ENCODE measurements around the gene ARID1B. TPM values are rescaled to one million over a fixed set of nuclear protein-coding genes. Genes with fewer than 3 reads are reported as not detected.
A peak's percentile ranks its signal among the peaks of the same experiment; 100 is the strongest.

Gene ARID1B
- polyA plus RNA-seq, 4 donors: 7.3 to 43.5 (median 17.0) TPM

- peaks cover 3 to 8% (median 8%) of the 10 kb centered on the region in 3 donors for H3K4me1 ChIP-seq (ENCODE audit: control insufficient read depth in 3 of 3, insufficient read depth in 2 of 3, low read depth in 1 of 3, low read length in 2 of 3)
- no peak for FAIRE-seq
- WGBS, 3 donors: 18 to 51% (median 50%) methylated on average over 2 of the region's 2 CpGs
- no peak overlapping the region for H3K4me3 ChIP-seq (ENCODE audit: low read depth in 1 of 3, low read length in 3 of 3)
- no peaks in the 10 kb centered on the region for H3K9me3 ChIP-seq (ENCODE audit: control insufficient read depth in 2 of 2, insufficient read depth in 1 of 2, low read depth in 1 of 2, low read length in 1 of 2)
- no peak overlapping the region for H3K27ac ChIP-seq (ENCODE audit: low read depth in 1 of 3, low read length in 2 of 3)
- no peaks in the 10 kb centered on the region for H3K36me3 ChIP-seq (ENCODE audit: control insufficient read depth in 3 of 3, insufficient read depth in 2 of 3, low read depth in 1 of 3, low read length in 3 of 3)
- no peaks in the 10 kb centered on the region for H3K27me3 ChIP-seq (ENCODE audit: control insufficient read depth in 3 of 3, insufficient read depth in 3 of 3, low read length in 3 of 3)
- peak in 1 of 2 donors; percentile 23 for DNase-seq
These were observed 172.2 kb downstream of the ARID1B start for GRCh38 chr6:156949376-156949775.

- no peak for DNase-seq
- 76 to 94% (median 94%) methylated on average over 2 of the region's 2 CpGs for whole genome bisulfite sequencing, 3 donors
- no peak for FAIRE-seq
- Histone ChIP-seq H3K27me3 (ENCODE audit: control insufficient read depth in 3 of 3, insufficient read depth in 3 of 3, low read length in 3 of 3) (no peaks in the 10 kb centered on the region), H3K27ac (ENCODE audit: low read depth in 1 of 3, low read length in 2 of 3) (no peak overlapping the region), H3K9me3 (ENCODE audit: control insufficient read depth in 2 of 2, insufficient read depth in 1 of 2, low read depth in 1 of 2, low read length in 1 of 2) (no peaks in the 10 kb centered on the region), H3K4me1 (ENCODE audit: control insufficient read depth in 3 of 3, insufficient read depth in 2 of 3, low read depth in 1 of 3, low read length in 2 of 3) (peaks cover 3 to 9% (median 8%) of the 10 kb centered on the region in 3 donors), H3K36me3 (ENCODE audit: control insufficient read depth in 3 of 3, insufficient read depth in 2 of 3, low read depth in 1 of 3, low read length in 3 of 3) (peaks cover 0 to 3% (median 0%) of the 10 kb centered on the region in 3 donors), H3K4me3 (ENCODE audit: low read depth in 1 of 3, low read length in 3 of 3) (no peak overlapping the region)
These were observed 172.9 kb downstream of the ARID1B start for GRCh38 chr6:156950084-156950483.

GRCh38 chr6:156950531-156950930 is 173.4 kb downstream of the ARID1B start:
- Histone ChIP-seq H3K9me3 (ENCODE audit: control insufficient read depth in 2 of 2, insufficient read depth in 1 of 2, low read depth in 1 of 2, low read length in 1 of 2) (no peaks in the 10 kb centered on the region), H3K36me3 (ENCODE audit: control insufficient read depth in 3 of 3, insufficient read depth in 2 of 3, low read depth in 1 of 3, low read length in 3 of 3) (peaks cover 0 to 4% (median 0%) of the 10 kb centered on the region in 3 donors), H3K27ac (ENCODE audit: low read depth in 1 of 3, low read length in 2 of 3) (no peak overlapping the region), H3K4me3 (ENCODE audit: low read depth in 1 of 3, low read length in 3 of 3) (no peak overlapping the region), H3K27me3 (ENCODE audit: control insufficient read depth in 3 of 3, insufficient read depth in 3 of 3, low read length in 3 of 3) (no peaks in the 10 kb centered on the region), H3K4me1 (ENCODE audit: control insufficient read depth in 3 of 3, insufficient read depth in 2 of 3, low read depth in 1 of 3, low read length in 2 of 3) (peaks cover 3 to 9% (median 9%) of the 10 kb centered on the region in 3 donors)
- FAIRE-seq (no peak), DNase-seq (no peak)
- 83 to 91% (median 87%) methylated on average over 5 of the region's 5 CpGs for WGBS, 3 donors

- Histone ChIP-seq H3K27me3 (ENCODE audit: control insufficient read depth in 3 of 3, insufficient read depth in 3 of 3, low read length in 3 of 3) (no peaks in the 10 kb centered on the region), H3K36me3 (ENCODE audit: control insufficient read depth in 3 of 3, insufficient read depth in 2 of 3, low read depth in 1 of 3, low read length in 3 of 3) (peaks cover 0 to 11% (median 0%) of the 10 kb centered on the region in 3 donors), H3K9me3 (ENCODE audit: control insufficient read depth in 2 of 2, insufficient read depth in 1 of 2, low read depth in 1 of 2, low read length in 1 of 2) (no peaks in the 10 kb centered on the region), H3K27ac (ENCODE audit: low read depth in 1 of 3, low read length in 2 of 3) (no peak overlapping the region), H3K4me3 (ENCODE audit: low read depth in 1 of 3, low read length in 3 of 3) (no peak overlapping the region), H3K4me1 (ENCODE audit: control insufficient read depth in 3 of 3, insufficient read depth in 2 of 3, low read depth in 1 of 3, low read length in 2 of 3) (peaks cover 3 to 18% (median 9%) of the 10 kb centered on the region in 3 donors)
- FAIRE-seq (no peak), DNase-seq (no peak)
- WGBS, 3 donors: 86 to 89% (median 89%) methylated on average over 5 of the region's 5 CpGs
These were observed 175.2 kb downstream of the ARID1B start for GRCh38 chr6:156952401-156952800.

GRCh38 chr6:156953127-156953478 is 175.9 kb downstream of the ARID1B start:
- H3K27ac ChIP-seq (ENCODE audit: low read depth in 1 of 3, low read length in 2 of 3): no peak overlapping the region

GRCh38 chr6:156953479-156954146 is 176.4 kb downstream of the ARID1B start:
- H3K9me3 ChIP-seq (ENCODE audit: control insufficient read depth in 2 of 2, insufficient read depth in 1 of 2, low read depth in 1 of 2, low read length in 1 of 2): no peaks in the 10 kb centered on the region
- 28 to 44% (median 38%) methylated on average over 7 of the region's 7 CpGs for WGBS, 3 donors
- H3K36me3 ChIP-seq (ENCODE audit: control insufficient read depth in 3 of 3, insufficient read depth in 2 of 3, low read depth in 1 of 3, low read length in 3 of 3): peaks cover 0 to 11% (median 0%) of the 10 kb centered on the region in 3 donors
- FAIRE-seq: no peak
- H3K4me1 ChIP-seq (ENCODE audit: control insufficient read depth in 3 of 3, insufficient read depth in 2 of 3, low read depth in 1 of 3, low read length in 2 of 3): peaks cover 3 to 18% (median 9%) of the 10 kb centered on the region in 3 donors
- no peak overlapping the region for H3K27ac ChIP-seq (ENCODE audit: low read depth in 1 of 3, low read length in 2 of 3)
- peak; percentile 40 to 78 for DNase-seq
- no peaks in the 10 kb centered on the region for H3K27me3 ChIP-seq (ENCODE audit: control insufficient read depth in 3 of 3, insufficient read depth in 3 of 3, low read length in 3 of 3)
- no peak overlapping the region for H3K4me3 ChIP-seq (ENCODE audit: low read depth in 1 of 3, low read length in 3 of 3)

More at GRCh38 chr6:156953127-156953478, 175.9 kb downstream of the ARID1B start:
- H3K9me3 ChIP-seq (ENCODE audit: control insufficient read depth in 2 of 2, insufficient read depth in 1 of 2, low read depth in 1 of 2, low read length in 1 of 2): no peaks in the 10 kb centered on the region
- WGBS, 3 donors: 47 to 75% (median 66%) methylated on average over 3 of the region's 3 CpGs
- no peak for FAIRE-seq
- H3K4me3 ChIP-seq (ENCODE audit: low read depth in 1 of 3, low read length in 3 of 3): no peak overlapping the region
- peaks cover 3 to 18% (median 9%) of the 10 kb centered on the region in 3 donors for H3K4me1 ChIP-seq (ENCODE audit: control insufficient read depth in 3 of 3, insufficient read depth in 2 of 3, low read depth in 1 of 3, low read length in 2 of 3)
- H3K36me3 ChIP-seq (ENCODE audit: control insufficient read depth in 3 of 3, insufficient read depth in 2 of 3, low read depth in 1 of 3, low read length in 3 of 3): peaks cover 0 to 11% (median 0%) of the 10 kb centered on the region in 3 donors
- no peak for DNase-seq
- H3K27me3 ChIP-seq (ENCODE audit: control insufficient read depth in 3 of 3, insufficient read depth in 3 of 3, low read length in 3 of 3): no peaks in the 10 kb centered on the region

GRCh38 chr6:156954191-156954590 is 177.0 kb downstream of the ARID1B start:
- WGBS, 3 donors: 70 to 88% (median 86%) methylated on average over 2 of the region's 2 CpGs
- H3K4me1 ChIP-seq (ENCODE audit: control insufficient read depth in 3 of 3, insufficient read depth in 2 of 3, low read depth in 1 of 3, low read length in 2 of 3): peaks cover 3 to 13% (median 9%) of the 10 kb centered on the region in 3 donors
- peaks cover 0 to 11% (median 0%) of the 10 kb centered on the region in 3 donors for H3K36me3 ChIP-seq (ENCODE audit: control insufficient read depth in 3 of 3, insufficient read depth in 2 of 3, low read depth in 1 of 3, low read length in 3 of 3)
- DNase-seq (no peak), FAIRE-seq (no peak)
- H3K27ac ChIP-seq (ENCODE audit: low read depth in 1 of 3, low read length in 2 of 3): no peak overlapping the region
- H3K4me3 ChIP-seq (ENCODE audit: low read depth in 1 of 3, low read length in 3 of 3): no peak overlapping the region
- H3K27me3 ChIP-seq (ENCODE audit: control insufficient read depth in 3 of 3, insufficient read depth in 3 of 3, low read length in 3 of 3): no peaks in the 10 kb centered on the region
- H3K9me3 ChIP-seq (ENCODE audit: control insufficient read depth in 2 of 2, insufficient read depth in 1 of 2, low read depth in 1 of 2, low read length in 1 of 2): no peaks in the 10 kb centered on the region

- DNase-seq (no peak), FAIRE-seq (no peak)
- no peaks in the 10 kb centered on the region for H3K9me3 ChIP-seq (ENCODE audit: control insufficient read depth in 2 of 2, insufficient read depth in 1 of 2, low read depth in 1 of 2, low read length in 1 of 2)
- H3K27me3 ChIP-seq (ENCODE audit: control insufficient read depth in 3 of 3, insufficient read depth in 3 of 3, low read length in 3 of 3): no peaks in the 10 kb centered on the region
- H3K36me3 ChIP-seq (ENCODE audit: control insufficient read depth in 3 of 3, insufficient read depth in 2 of 3, low read depth in 1 of 3, low read length in 3 of 3): peaks cover 0 to 11% (median 0%) of the 10 kb centered on the region in 3 donors
- no peak overlapping the region for H3K4me3 ChIP-seq (ENCODE audit: low read depth in 1 of 3, low read length in 3 of 3)
- H3K4me1 ChIP-seq (ENCODE audit: control insufficient read depth in 3 of 3, insufficient read depth in 2 of 3, low read depth in 1 of 3, low read length in 2 of 3): peaks cover 0 to 13% (median 9%) of the 10 kb centered on the region in 3 donors
- no peak overlapping the region for H3K27ac ChIP-seq (ENCODE audit: low read depth in 1 of 3, low read length in 2 of 3)
- 96 to 99% (median 98%) methylated on average over 12 of the region's 12 CpGs for WGBS, 3 donors
These were observed 177.6 kb downstream of the ARID1B start for GRCh38 chr6:156954816-156955215.

Measured in small intestine (tissue), 7 donors.